HG02973 (cell line): ENCODE results near the gene MAGOH.
A peak's percentile ranks its signal among the peaks of the same experiment; 100 is the strongest.
"Not testable (repeated sequence)": the region's sequence is repeated elsewhere in the genome, so short reads cannot be mapped to it uniquely, and the experiment has no call there.

Source experiments
- ATAC-seq: cut with Tn5 transposase; IDR thresholded peaks from one replicate; pipeline ENCODE4 v1.9.1; 2021; ENCODE audit warnings: moderate library complexity; ENCODE audit not compliant: unreplicated experiment

Gene MAGOH

DNA sequence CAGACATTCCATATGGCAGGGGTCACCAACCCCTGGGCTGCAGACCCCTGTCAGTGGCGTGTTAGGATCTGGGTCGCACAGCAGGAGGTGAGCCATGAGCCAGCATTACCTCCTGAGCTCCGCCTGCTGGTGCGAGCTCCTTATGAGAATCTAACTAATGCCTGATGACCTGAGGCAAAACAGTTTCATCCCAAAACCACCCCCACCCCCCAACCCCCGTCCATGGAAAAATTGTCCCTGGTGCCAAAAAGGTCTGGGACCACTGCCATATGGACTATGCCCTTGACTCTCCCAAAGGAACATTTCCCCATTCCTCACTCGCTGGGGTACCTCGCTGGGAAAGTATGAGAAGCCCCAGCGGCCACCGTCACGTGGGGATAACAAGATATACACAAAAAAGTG lies 48.1 kb downstream of the MAGOH start:
- no peak for ATAC-seq

DNA sequence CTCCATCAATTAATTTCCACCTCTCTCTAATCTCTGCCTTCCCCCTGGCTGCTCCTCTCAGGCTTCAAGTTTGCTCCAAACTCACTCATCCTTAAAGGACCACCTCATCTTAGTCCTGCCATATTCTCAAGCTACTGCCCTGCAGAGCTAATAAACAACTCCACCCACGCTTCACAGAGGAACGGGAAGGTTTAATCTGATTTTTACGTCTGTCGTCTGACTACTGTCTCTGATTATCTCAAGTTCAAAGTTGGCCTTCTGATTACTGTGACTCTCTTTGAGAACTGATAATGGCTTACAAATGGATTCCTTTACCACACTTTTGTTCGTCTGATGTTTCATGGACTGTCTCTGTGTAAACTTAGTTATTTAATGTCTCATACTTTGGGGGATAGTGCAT lies 49.3 kb downstream of the MAGOH start:
- ATAC-seq = no peak

DNA sequence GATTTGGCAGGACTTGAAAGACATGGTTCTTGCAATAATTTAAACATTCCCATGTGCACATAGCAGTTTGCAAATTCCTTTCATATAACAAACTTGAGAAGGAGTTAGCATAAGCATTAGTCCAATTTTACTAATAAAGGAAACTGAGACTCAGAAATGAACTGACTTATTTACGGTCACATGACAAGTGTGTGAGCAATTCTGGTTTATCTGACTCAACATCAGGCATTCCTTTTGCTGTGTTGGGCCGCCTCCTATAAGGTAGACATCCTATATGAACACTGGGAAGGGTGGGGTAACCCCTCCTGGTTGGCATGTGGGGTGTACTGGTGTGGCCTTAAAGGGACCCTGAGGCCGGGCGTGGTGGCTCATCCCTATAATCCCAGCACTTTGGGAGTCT lies 50.2 kb downstream of the MAGOH start:
- no peak for ATAC-seq

DNA sequence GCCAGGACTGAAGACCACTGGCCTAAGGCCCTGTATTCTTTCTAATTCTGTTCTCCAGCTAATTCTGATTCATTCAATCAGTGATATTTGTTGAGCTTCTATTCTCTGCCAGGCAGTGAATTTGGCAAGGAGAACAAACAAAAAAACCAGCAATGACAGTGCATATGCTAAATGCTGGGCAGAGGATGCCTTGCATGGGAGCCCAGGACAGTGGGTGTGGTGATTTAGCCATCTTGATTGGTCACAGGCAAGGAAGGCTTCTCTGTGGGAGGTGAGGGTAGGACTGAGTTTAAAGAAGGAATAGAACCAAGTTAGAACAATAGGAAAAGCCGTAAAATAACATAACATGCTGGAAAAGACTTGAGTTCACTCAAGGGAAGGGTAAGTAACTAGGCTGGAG lies 50.9 kb downstream of the MAGOH start:
- no peak for ATAC-seq

DNA sequence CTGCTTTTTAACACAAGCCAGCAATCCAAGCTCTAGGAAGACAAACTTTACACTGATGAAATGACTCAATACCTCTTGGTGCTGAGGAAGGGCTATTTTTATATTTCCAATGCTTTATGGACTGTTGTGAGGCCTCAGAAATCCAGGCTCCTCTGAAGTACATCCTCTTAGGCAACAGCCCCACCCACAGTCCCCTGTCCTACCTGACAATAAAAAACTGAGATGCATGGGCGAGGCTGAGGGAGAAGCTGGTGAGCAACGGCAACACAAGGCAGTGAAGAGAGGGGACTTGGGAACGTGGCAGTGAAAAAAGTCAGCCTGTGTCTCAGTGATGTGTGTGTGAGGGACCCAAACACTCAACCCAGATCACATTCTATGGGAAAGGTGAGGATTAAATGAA lies 51.8 kb downstream of the MAGOH start:
- no peak for ATAC-seq

DNA sequence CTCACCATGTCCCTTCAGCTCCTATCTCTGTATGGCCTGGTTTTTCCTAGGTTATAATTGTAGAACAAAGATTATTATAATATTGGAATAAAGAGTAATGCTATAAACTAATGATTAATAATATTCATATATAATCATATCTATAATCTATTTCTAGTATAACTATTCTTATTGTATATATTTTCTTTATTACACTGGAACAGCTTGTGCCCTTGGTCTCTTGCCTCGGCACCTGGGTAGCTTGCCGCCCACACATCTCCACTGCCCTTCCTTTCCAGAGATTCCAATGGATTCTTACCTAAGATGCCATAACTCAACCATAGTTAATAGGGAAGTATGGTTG lies 52.4 kb downstream of the MAGOH start:
- ATAC-seq = not testable (repeated sequence)

DNA sequence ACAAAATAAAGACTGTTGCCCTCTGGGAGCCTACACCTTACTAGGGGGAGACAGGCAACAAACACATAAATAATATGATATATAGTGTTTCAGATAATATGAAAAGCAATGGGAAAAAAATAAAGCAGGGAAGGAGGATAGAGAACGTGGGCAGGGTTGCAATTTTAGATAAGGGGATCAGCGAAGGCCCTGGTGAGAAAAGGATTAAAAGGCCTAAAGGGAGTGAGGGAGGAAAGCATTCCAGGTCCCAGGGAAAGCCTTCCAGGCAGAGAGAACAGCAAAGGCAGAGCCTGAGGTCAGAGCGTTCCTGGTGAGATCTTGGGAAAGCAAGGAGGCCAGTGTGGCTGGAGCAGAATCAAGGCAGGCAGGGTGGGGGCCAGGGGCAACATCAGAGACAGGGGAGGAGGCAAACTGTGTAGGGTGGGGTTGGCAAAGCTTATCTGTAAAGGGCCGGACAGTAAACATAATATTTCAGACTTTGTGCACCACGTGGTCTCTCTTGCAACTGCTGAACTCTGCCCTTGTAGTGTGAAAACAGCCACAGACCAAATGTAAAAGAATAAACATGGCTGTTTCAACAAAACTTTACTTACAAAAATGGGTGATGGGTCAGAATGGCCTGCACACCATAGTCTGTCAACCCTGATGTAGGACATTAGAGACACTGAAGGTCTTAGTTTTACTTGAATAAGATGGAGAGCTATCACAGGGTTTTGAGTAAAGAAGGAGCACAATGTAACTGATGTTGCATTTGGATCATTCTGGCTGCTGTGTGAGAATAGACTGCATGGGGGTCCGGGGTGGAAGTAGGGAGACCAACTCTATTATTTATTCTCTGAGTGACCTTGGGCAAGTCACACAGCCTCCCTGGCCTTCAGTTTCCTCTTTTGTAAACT lies 55.0 kb downstream of the MAGOH start:
- ATAC-seq = no peak

DNA sequence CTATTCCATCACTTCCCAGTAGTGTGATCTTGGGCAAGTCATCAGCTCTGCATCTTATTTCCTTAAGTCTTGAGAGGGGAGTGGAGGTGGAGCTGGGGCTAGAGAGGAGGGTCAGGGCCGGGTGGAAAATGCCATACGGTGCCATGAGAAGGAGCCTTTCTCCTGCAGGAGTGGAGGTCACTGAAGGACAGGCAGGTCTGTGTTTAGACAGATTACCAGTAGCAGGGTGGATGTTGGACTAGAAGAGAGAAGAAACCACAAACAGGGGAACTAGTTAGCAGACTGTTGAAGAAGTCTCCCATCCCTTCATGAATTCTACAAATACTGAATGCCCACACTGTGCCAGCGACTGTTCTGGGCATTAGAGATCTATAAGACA lies 55.6 kb downstream of the MAGOH start:
- no peak for ATAC-seq

DNA sequence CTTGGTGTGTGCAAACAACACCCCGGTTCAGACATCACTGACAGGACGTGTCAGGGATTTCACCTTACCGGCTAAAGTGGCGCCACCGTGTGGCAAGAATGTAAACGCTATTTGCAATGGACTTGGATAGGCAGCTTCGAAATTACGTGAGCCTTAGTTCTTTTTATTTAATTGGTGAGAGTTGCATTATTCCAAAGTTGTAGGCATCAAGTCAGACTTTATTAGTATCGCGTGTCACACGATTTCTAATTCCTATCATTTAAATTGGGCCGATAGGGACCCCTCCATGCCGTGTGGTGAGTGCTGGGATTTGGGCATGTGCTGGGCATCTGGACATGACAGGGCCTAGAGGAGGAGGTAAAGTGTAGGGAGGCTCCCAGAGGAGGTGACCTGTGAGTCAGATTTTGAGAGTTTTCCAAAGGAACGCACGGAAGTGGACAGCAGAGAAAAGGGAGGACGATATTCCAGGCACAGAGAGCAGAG lies 56.2 kb downstream of the MAGOH start:
- peak; percentile 48 for ATAC-seq

DNA sequence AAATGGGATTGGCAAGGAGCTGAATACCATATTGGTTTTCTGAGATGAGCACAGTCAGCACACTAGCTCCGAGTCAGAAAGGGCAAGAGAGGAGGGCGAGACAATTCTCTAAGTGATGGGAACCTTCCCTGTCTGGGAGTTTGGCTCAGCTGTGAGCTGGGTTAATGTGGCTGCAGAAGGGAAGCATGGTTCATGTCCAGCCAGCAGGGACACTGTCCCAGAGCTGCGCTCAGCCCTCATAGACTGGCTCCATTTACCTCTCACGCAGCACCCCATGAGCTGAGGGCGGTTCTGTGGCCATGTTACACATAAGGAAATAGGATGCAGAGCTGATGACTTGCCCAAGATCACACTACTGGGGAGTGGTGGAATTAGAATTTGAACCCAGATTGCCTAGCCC lies 57.4 kb downstream of the MAGOH start:
- ATAC-seq = no peak

DNA sequence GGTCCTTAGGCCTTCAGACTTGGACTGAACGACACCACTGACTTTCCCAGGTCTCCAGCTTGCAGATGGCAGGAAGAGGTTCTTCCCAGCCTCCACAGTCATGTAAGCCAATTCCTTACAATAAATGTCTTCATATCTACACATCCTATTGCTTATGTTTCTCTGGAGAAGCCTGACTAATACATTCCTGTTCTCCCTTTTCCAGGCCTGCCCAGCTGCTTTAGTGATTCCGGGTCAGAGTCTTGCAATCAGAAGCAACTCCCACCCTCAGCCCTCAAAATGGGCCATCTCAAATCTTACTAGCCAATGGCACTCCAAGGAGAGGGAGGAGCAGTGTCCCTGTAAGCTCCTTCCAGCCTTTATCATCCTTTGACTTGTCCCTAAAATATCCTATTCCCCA lies 58.1 kb downstream of the MAGOH start:
- no peak for ATAC-seq
